Subcutaneous abdominal adipose tissue (tissue), 5 donors: ENCODE data around the gene PEPD.

Source experiments
- H3K27ac ChIP-seq: one replicate; pipeline ENCODE4 v1.7.0; 2013; ENCODE audit warnings: low read depth, mild to moderate bottlenecking, inconsistent platforms, low read length, moderate library complexity
- H3K27me3 ChIP-seq, 5 donors: one replicate each; pipeline ENCODE4 v1.7.0; 2013; ENCODE audit warnings: low read length in 5 of 5, inconsistent platforms in 1 of 5; ENCODE audit not compliant: control insufficient read depth in 5 of 5, insufficient read depth in 4 of 5
- H3K36me3 ChIP-seq, 5 donors: one replicate each; pipeline ENCODE4 v1.7.0; 2013; ENCODE audit warnings: low read length in 5 of 5; ENCODE audit not compliant: control insufficient read depth in 5 of 5, insufficient read depth in 5 of 5
- H3K4me1 ChIP-seq, 5 donors: one replicate each; pipeline ENCODE4 v1.7.0; 2013; ENCODE audit warnings: low read length in 5 of 5, mild to moderate bottlenecking in 3 of 5, moderate library complexity in 1 of 5; ENCODE audit not compliant: control insufficient read depth in 5 of 5, insufficient read depth in 5 of 5
- H3K4me3 ChIP-seq, 5 donors: one replicate each; pipeline ENCODE4 v1.7.0; 2013; ENCODE audit warnings: low read length in 5 of 5, low read depth in 1 of 5
- H3K9ac ChIP-seq, 5 donors: one replicate each; pipeline ENCODE4 v1.7.0; 2013; ENCODE audit warnings: low read length in 5 of 5, mild to moderate bottlenecking in 4 of 5, moderate library complexity in 3 of 5
- H3K9me3 ChIP-seq, 5 donors: one replicate each; pipeline ENCODE4 v1.7.0; 2013; ENCODE audit warnings: low read length in 5 of 5; ENCODE audit not compliant: control insufficient read depth in 5 of 5
- donor health status: healthy.
- donor health status: healthy.
- donor health status: healthy.
- donor health status: healthy.
- donor health status: healthy.

The PEPD gene

GRCh38 chr19:33464010-33464732 is 57.4 kb downstream of the PEPD start:
- Histone ChIP-seq H3K9me3 (no peaks in the 10 kb centered on the region), H3K27me3 (no peaks in the 10 kb centered on the region), H3K9ac (no peak overlapping the region), H3K4me1 (peaks cover 0 to 3% (median 0%) of the 10 kb centered on the region in 5 donors), H3K4me3 (no peak overlapping the region), H3K27ac (no peak overlapping the region), H3K36me3 (peaks cover 0 to 69% (median 58%) of the 10 kb centered on the region in 5 donors)

GRCh38 chr19:33463199-33463598 is 58.4 kb downstream of the PEPD start:
- no peak overlapping the region for H3K27ac ChIP-seq
- no peak overlapping the region for H3K9ac ChIP-seq
- no peaks in the 10 kb centered on the region for H3K27me3 ChIP-seq
- no peaks in the 10 kb centered on the region for H3K9me3 ChIP-seq
- H3K4me3 ChIP-seq = no peak overlapping the region
- no peaks in the 10 kb centered on the region for H3K4me1 ChIP-seq
- peaks cover 0 to 70% (median 60%) of the 10 kb centered on the region in 5 donors for H3K36me3 ChIP-seq

GRCh38 chr19:33462112-33462791 is 59.3 kb downstream of the PEPD start:
- Histone ChIP-seq H3K9me3 (no peaks in the 10 kb centered on the region), H3K4me3 (no peak overlapping the region), H3K4me1 (no peaks in the 10 kb centered on the region), H3K27me3 (no peaks in the 10 kb centered on the region), H3K27ac (no peak overlapping the region), H3K36me3 (peaks cover 0 to 67% (median 54%) of the 10 kb centered on the region in 5 donors), H3K9ac (no peak overlapping the region)

GRCh38 chr19:33461256-33462111 is 60.1 kb downstream of the PEPD start:
- Histone ChIP-seq H3K27me3 (no peaks in the 10 kb centered on the region), H3K36me3 (peaks cover 0 to 72% (median 58%) of the 10 kb centered on the region in 5 donors), H3K27ac (no peak overlapping the region), H3K4me1 (no peaks in the 10 kb centered on the region), H3K4me3 (no peak overlapping the region), H3K9me3 (no peaks in the 10 kb centered on the region), H3K9ac (no peak overlapping the region)

- Histone ChIP-seq H3K27ac (no peak overlapping the region), H3K9me3 (no peaks in the 10 kb centered on the region), H3K4me3 (no peak overlapping the region), H3K4me1 (no peaks in the 10 kb centered on the region), H3K27me3 (no peaks in the 10 kb centered on the region), H3K9ac (no peak overlapping the region), H3K36me3 (peaks cover 0 to 77% (median 59%) of the 10 kb centered on the region in 5 donors)
Measured at GRCh38 chr19:33460221-33460908, 61.2 kb downstream of the PEPD start.

- H3K9ac ChIP-seq = no peak overlapping the region
- H3K9me3 ChIP-seq = no peaks in the 10 kb centered on the region
- no peak overlapping the region for H3K27ac ChIP-seq
- no peak overlapping the region for H3K4me3 ChIP-seq
- H3K4me1 ChIP-seq = no peaks in the 10 kb centered on the region
- H3K36me3 ChIP-seq = peaks cover 0 to 74% (median 62%) of the 10 kb centered on the region in 5 donors
- no peaks in the 10 kb centered on the region for H3K27me3 ChIP-seq
Measured at GRCh38 chr19:33459222-33460090, 62.1 kb downstream of the PEPD start.

- H3K9me3 ChIP-seq = no peaks in the 10 kb centered on the region
- H3K4me1 ChIP-seq = no peaks in the 10 kb centered on the region
- H3K9ac ChIP-seq = no peak overlapping the region
- H3K27ac ChIP-seq = no peak overlapping the region
- no peaks in the 10 kb centered on the region for H3K27me3 ChIP-seq
- H3K36me3 ChIP-seq = peaks cover 0 to 68% (median 55%) of the 10 kb centered on the region in 5 donors
- H3K4me3 ChIP-seq = no peak overlapping the region
Measured at GRCh38 chr19:33458807-33459206, 62.8 kb downstream of the PEPD start.

GRCh38 chr19:33458171-33458633 is 63.4 kb downstream of the PEPD start:
- no peak overlapping the region for H3K4me3 ChIP-seq
- H3K27ac ChIP-seq = no peak overlapping the region
- no peaks in the 10 kb centered on the region for H3K9me3 ChIP-seq
- peaks cover 0 to 62% (median 49%) of the 10 kb centered on the region in 5 donors for H3K36me3 ChIP-seq
- H3K9ac ChIP-seq = no peak overlapping the region
- H3K27me3 ChIP-seq = no peaks in the 10 kb centered on the region
- H3K4me1 ChIP-seq = no peaks in the 10 kb centered on the region

GRCh38 chr19:33456845-33457220 is 64.8 kb downstream of the PEPD start:
- H3K36me3 ChIP-seq = peaks cover 0 to 48% (median 36%) of the 10 kb centered on the region in 5 donors
- no peaks in the 10 kb centered on the region for H3K9me3 ChIP-seq
- no peak overlapping the region for H3K4me3 ChIP-seq
- no peak overlapping the region for H3K9ac ChIP-seq
- H3K27me3 ChIP-seq = no peaks in the 10 kb centered on the region
- no peak overlapping the region for H3K27ac ChIP-seq
- no peaks in the 10 kb centered on the region for H3K4me1 ChIP-seq
